ENCODE measurements around the gene APEX2.
"Not testable (repeated sequence)": the region's sequence is repeated elsewhere in the genome, so short reads cannot be mapped to it uniquely, and the experiment has no call there.

APEX2 gene

DNA sequence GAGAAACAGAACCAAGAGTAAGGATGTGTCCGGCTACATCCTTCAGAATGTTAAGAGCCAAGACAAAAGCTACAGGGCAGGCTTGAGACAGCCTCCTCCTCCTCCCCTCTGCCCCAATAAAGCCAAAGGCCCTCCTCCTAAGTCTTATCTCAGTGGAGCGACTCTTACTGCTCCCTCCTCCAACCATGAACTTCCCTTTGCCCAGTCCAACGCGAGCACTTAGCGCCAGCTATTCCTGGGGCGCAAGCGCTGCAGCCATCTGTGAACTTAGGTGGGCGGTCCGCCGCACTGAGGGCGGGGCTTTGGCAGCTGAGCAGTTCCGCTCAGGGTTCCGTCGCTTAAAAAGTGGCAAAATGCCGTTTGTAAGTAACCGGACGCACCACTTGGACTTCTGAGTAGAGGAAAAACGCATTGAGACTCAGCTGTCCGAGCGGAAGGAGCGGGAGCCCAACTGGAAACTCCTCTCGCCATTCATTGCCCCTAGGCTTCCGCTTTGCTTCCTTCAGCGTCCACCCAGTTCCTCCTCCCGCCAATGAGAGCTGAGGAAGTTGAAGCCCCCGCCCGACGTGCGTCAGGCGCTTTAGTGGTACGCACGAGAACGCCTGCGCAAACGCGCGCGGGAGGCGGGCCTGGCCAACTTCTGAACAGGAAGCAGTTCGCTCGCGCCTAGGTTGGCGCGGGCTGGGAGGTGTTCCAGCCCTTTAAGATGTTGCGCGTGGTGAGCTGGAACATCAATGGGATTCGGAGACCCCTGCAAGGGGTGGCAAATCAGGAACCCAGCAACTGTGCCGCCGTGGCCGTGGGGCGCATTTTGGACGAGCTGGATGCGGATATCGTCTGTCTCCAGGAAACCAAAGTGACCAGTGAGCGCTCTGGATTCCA is at the start of gene APEX2:
Gene APEX2, plus strand, starts transcription at position 647 of the 882 bp plus-strand sequence. Its CDS starts 60 bp downstream, at position 707.
- peak; percentile 38 to 92 (median 77) for DNase-seq

- no peak for DNase-seq
Measured at GRCh38 chrX:54950730-54951375, 49.3 kb upstream of the APEX2 start.

DNA sequence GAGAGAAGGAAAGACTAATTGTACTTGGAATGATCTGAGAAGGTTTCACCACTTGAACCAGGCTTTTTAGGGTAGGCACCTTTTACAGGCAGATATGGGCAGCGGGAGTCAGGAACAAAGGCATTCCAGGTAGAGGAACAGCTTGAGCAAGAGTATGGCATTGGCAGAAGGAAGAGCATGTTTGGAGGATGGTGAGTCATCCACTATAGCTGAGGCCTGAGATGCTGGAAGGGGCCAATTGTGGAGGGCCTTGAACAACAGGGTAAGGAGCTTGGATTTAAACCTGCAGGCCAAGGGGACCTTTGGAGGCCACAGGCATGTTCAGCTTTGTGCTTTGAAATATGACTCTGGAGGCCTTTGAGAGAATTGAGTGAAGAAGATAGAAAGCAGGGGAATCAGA is 38.4 kb upstream of the APEX2 start:
- no peak for DNase-seq

DNA sequence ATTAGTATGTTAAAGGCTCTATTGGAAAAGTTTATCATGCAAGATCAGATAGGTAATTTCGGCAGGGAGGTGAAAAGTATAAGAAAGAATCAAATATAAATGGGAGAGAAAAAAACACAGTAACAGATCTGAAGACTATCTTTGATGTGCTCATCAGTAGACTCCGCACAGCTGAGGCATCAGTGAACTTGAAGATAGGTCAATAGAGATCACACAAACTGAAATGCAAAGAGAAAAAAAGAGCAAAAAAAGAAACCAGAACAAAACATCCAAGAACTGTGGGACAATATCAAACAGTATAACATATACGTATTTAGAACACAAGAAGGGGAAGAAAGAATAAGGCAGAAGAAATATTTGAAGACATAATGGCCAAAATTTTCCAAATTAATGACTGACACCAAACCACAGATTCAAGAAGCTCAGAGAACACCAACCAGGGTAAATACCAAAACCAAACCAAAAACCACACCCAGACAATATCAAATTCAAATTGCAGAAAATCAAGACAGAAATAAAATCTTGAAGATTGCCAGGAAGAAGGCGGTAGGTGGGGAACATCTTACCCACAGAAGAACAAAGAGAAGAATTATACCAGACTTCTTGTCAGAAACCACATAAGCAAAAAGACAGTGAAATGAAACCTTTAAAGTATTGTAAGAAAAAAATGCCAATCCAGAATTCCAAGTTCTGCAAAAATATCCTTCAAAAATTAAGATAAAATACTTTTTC is 35.2 kb upstream of the APEX2 start:
- DNase-seq = no peak

- DNase-seq = no peak
Measured at GRCh38 chrX:54977387-54977786, 22.8 kb upstream of the APEX2 start.

DNA sequence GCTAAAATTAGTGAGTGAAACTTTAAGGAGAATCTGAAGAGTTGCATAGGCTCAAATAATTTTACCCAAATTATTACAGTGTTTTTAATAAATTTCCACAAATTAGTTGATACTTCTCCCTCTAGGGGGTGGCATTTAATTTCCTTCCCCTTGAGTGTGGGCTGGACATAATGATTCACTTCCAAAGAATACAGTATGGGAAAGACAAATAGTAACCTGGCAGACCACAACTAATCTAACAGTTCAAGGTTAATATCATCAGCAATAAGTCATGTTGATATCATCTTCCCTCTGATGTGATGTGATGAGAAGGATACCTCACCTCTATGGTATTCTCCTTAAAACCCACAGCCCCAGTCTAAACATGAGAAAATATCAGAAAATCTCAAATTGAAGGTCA is 21.7 kb upstream of the APEX2 start:
- DNase-seq = no peak

DNA sequence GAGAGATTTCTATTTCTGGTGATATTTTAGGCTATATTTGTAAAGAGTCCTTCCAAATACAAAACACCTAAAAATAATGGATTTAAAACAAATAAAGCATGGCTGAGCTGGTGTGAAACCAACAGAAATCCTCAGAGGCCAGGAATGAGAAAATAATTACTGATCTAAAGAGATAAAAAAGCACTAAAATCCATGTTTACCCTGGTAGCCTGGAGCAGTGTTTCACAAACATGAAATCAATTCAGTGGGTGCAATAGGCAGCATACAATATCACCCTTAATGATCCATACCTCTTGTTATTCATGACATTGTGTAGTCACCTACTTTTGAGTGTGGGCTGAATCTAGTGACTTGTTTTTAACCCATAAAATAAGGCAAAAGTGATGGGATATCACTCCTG is 20.7 kb upstream of the APEX2 start:
- DNase-seq = no peak

GRCh38 chrX:54980334-54980733 is 19.8 kb upstream of the APEX2 start:
- no peak for DNase-seq

- DNase-seq = not testable (repeated sequence)
Measured at GRCh38 chrX:54983306-54983705, 16.9 kb upstream of the APEX2 start.

GRCh38 chrX:54991706-54992105 is 8.5 kb upstream of the APEX2 start:
- DNase-seq = no peak

DNA sequence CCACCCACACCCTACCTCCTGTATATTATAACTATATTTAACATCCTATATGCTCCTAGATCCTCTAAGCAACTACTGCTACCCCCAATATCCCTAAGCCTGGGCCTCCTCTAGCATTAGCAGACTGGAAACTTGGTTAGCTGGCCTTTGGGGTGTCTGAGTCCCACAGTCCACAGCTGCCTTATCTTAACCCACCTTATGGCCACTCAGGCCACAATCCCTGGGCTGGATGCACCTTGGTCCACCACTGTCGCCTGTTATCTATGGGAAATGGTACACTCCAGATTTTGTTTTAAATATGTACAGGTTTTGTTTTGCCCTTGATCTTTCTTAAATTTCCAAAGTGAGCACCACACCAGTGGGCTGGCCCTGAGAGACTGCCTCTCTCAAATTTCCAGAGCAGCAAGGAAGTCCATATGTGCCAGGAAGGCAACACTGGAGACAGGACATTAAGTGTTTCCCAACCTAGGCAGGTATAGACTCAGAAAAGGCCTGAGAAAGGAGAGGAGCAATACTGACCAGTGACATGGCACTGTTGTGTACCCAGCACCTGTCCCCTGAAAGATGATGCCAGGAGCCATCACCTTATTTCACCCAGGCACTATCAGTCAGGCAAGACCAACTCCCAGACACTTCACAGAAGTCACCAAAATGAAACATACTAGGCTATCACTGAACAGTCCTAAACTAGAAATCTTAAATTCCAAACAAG is 7.1 kb upstream of the APEX2 start:
- no peak for DNase-seq

GRCh38 chrX:54994099-54994498 is 6.1 kb upstream of the APEX2 start, which contains the start of gene PFKFB1:
PFKFB1 (minus strand) TSS chrX:54994188; CDS start chrX:54994007, 181 bp downstream.
- no peak for DNase-seq

DNA sequence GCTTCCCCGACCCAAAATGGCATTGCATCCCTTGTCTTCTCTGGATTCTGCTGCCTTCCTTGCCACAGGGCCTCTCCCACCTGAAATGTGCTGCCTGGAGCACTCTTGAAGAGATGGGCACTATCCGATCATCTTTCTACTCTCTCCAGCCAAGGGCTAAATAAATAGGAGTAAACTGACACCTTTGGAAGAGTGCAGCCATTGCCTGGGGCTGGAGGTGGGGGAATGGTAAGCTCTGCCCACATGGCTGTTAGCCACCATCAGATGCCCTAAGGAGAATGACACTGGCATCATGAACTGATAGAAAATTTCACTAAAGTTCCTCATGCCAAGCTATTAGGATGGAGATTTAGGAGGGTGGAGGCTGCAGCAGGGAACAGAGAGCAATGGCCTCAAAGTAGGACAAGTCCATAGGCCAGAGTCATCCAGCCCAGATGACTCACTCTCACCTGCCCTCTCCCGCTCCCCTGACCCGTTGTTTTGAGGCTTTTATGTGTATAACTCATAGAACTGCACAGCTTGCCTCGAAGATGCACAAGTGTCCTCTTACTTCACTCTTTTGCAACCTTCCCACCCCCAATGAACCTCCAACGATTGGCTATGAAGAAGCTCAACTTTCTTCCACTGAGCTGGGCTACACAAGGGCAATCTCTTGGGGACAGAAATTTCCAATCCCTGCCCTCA is 5.4 kb upstream of the APEX2 start:
- DNase-seq = no peak

DNA sequence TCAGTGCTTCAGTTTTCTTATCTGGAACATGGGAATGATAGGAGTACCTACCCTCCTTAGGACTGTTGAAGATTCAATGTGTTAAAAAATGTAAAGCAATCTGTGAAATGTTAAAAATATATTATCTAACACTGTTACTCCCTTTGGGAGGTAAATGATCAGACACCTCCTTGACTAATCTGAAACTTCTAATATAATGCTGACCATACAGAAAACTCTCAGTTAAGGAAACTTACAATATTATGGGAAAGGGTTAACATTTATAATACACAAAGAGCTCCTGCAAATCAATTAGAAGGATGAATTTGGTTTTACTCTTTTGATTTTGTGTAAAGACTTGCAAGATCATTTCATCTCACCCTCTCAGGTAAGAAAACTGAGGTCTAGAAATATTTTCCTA is 4.5 kb upstream of the APEX2 start:
- DNase-seq = no peak

- DNase-seq = no peak
Measured at GRCh38 chrX:55004231-55004630, 4.1 kb downstream of the APEX2 start.

GRCh38 chrX:55005256-55005655 is 5.1 kb downstream of the APEX2 start:
- DNase-seq = no peak

DNA sequence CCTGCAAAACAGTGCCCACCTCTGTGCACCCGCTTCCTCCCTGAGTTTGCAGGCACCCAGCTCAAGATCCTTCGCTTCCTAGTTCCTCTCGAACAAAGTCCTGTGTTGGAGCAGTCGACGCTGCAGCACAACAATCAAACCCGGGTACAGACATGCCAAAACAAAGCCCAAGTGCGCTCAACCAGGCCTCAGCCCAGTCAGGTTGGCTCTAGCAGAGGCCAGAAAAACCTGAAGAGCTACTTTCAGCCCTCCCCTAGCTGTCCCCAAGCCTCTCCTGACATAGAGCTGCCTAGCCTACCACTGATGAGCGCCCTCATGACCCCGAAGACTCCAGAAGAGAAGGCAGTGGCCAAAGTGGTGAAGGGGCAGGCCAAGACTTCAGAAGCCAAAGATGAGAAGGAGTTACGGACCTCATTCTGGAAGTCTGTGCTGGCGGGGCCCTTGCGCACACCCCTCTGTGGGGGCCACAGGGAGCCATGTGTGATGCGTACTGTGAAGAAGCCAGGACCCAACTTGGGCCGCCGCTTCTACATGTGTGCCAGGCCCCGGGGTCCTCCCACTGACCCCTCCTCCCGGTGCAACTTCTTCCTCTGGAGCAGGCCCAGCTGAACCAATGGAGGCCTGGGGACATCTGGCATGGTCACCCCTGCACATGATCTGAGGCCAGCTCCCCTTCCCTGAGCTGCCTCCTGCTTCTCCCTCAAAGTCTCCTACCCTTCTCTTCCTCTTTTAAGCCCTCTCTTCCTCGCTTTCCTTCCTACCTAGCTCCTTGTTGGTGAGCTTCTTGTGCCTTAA is 6.9 kb downstream of the APEX2 start:
- DNase-seq = no peak

- DNase-seq = no peak
Measured at GRCh38 chrX:55007656-55008055, 7.5 kb downstream of the APEX2 start.

- no peak for DNase-seq
Measured at GRCh38 chrX:55008571-55009358, 8.6 kb downstream of the APEX2 start.
